Peyer's patch (tissue), 4 donors: ENCODE measurements around the gene BRAF. TPM values are rescaled to one million over a fixed set of nuclear protein-coding genes. Genes with fewer than 3 reads are reported as not detected.

Experiments
- DNase-seq, 3 donors: peaks; one replicate each; pipeline ENCODE4 v3.0.0-alpha.2; 2017 to 2019
- H3K27ac ChIP-seq, 4 donors: fragments of 200-600 bp; sonication (generic); one replicate each; pipeline ENCODE4 v1.5.1; 2016 to 2019
- H3K27me3 ChIP-seq, 2 donors: fragments of 200-600 bp; sonication (generic); one replicate each; pipeline ENCODE4 v1.5.1; 2019
- H3K36me3 ChIP-seq, 3 donors: fragments of 200-600 bp; sonication (generic); one replicate each; pipeline ENCODE4 v1.5.1; 2016 to 2019
- H3K4me1 ChIP-seq, 4 donors: fragments of 200-600 bp; sonication (generic); one replicate each; pipeline ENCODE4 v1.5.1; 2016 to 2019
- H3K4me3 ChIP-seq, 4 donors: fragments of 200-600 bp; sonication (generic); 1 replicate in 3 of 4; 2 replicates in 1 of 4; pipeline ENCODE4 v1.5.1; 2016 to 2019; ENCODE audit warnings: mild to moderate bottlenecking in 1 of 4
- H3K9me3 ChIP-seq, 4 donors: fragments of 200-600 bp; sonication (generic); one replicate each; pipeline ENCODE4 v1.5.1; 2016 to 2019; ENCODE audit warnings: mild to moderate bottlenecking in 1 of 4
- POLR2A ChIP-seq, 2 donors: fragments of 450-650 bp; IDR thresholded peaks; one replicate each; pipeline ENCODE4 v1.5.1; 2017; ENCODE audit warnings: antibody characterized with exemption in 2 of 2, mild to moderate bottlenecking in 2 of 2, moderate library complexity in 2 of 2
- total RNA-seq, 4 donors: library from RNA; depleted of rRNA; stranded (reverse); fragments of >200 nt; gene quantifications; one replicate each; pipeline ENCODE4 v1.1.0, GENCODE V29; 2016
- TF ChIP-seq, protein P1 (sequence below), 6 experiments: fragments of 450-650 bp in 4 of 6; fragments of 200-600 bp in 2 of 6; sonication (generic) in 1 of 6; IDR thresholded peaks; one replicate each; pipeline ENCODE4 v1.5.1; 2017 to 2019; ENCODE audit warnings: antibody characterized with exemption in 6 of 6, mild to moderate bottlenecking in 3 of 6, moderate library complexity in 1 of 6

BRAF gene
- total RNA-seq, 4 donors from 2014 or later: 26.3 to 97.4 (median 47.6) TPM

DNA sequence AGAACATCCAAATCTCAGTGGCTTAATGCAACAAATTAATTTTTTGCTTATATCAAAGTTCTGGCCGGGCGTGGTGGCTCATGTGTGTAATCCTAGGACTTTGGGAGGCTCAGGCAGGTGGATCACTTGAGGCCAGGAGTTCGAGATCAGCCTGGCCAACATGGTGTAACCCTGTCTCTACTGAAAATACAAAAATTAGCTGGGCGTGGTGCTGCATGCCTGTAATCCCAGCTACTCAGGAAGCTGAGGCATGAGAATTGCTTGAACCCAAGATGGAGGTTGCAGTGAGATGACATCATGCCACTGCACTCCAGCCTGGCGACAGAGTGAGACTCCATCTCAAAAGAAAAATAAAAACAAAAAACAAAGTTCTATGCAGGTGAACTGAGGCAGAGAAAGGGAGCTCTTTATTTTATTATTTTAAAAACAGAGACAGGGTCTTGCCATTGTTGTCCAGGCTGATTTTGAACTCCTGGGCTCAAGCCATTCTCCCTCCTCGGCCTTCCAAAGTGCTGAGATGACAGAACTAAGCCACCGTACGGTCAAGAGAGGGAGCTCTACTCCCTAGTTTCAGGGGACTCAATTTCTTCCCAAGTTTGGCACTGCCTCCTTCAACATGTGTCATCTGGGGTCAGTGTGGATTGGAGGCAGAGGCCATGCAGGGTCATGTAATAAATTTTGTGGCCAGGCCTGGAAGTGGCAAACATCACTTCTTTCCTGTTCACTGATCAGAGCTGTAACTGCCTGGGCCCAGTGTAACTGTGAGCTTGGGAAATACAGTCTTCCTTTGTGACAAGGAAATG, 249.6 kb downstream of the BRAF start:
- H3K27me3 ChIP-seq: no peaks in the 10 kb centered on the region
- H3K9me3 ChIP-seq: no peaks in the 10 kb centered on the region
- TF ChIP-seq, protein P1, sequence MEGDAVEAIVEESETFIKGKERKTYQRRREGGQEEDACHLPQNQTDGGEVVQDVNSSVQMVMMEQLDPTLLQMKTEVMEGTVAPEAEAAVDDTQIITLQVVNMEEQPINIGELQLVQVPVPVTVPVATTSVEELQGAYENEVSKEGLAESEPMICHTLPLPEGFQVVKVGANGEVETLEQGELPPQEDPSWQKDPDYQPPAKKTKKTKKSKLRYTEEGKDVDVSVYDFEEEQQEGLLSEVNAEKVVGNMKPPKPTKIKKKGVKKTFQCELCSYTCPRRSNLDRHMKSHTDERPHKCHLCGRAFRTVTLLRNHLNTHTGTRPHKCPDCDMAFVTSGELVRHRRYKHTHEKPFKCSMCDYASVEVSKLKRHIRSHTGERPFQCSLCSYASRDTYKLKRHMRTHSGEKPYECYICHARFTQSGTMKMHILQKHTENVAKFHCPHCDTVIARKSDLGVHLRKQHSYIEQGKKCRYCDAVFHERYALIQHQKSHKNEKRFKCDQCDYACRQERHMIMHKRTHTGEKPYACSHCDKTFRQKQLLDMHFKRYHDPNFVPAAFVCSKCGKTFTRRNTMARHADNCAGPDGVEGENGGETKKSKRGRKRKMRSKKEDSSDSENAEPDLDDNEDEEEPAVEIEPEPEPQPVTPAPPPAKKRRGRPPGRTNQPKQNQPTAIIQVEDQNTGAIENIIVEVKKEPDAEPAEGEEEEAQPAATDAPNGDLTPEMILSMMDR (IDR thresholded peaks at IDR 0.05): peak in 3 of 6 experiments; percentile 15 to 25 (median 18)
- TF ChIP-seq POLR2A (IDR thresholded peaks at IDR 0.05): no peak
- H3K4me3 ChIP-seq: no peak overlapping the region
- H3K4me1 ChIP-seq: peaks cover 0 to 25% (median 8%) of the 10 kb centered on the region in 4 donors
- peak in 1 of 3 donors; percentile 49 for DNase-seq
- H3K36me3 ChIP-seq: peaks cover 0 to 15% (median 0%) of the 10 kb centered on the region in 3 donors
- peak overlapping the region in 1 of 4 donors; percentile 90 for H3K27ac ChIP-seq

GRCh38 chr7:140674356-140674800, 250.4 kb downstream of the BRAF start:
- peaks cover 0 to 10% (median 0%) of the 10 kb centered on the region in 3 donors for H3K36me3 ChIP-seq
- H3K4me3 ChIP-seq: peak overlapping the region in 1 of 4 donors; percentile 97
- H3K27me3 ChIP-seq: no peaks in the 10 kb centered on the region
- H3K4me1 ChIP-seq: peaks cover 0 to 25% (median 8%) of the 10 kb centered on the region in 4 donors
- peak overlapping the region in 2 of 4 donors; percentile 90 to 91 for H3K27ac ChIP-seq
- TF ChIP-seq, protein P1 (IDR thresholded peaks at IDR 0.05): no peak
- TF ChIP-seq POLR2A (IDR thresholded peaks at IDR 0.05): no peak
- peak; percentile 43 to 61 (median 58) for DNase-seq
- H3K9me3 ChIP-seq: no peaks in the 10 kb centered on the region

DNA sequence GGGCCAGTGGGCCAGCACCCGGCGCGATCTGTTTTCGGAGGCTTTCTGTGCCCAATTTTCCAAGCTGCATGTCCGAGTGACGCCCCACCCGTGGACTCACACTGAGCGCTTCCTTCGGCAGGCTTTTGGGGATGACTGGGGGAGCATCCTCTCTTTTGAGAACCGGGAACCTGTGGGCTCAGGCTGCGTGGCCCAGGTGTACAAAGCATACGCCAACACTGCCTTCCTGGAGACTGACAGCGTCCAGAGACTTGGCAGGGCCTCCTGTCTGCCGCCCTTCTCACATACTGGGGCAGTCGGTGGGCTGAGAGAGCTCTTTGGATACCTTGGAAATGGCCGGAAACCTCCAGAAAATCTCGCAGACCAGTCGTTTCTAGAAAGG, 251.0 kb downstream of the BRAF start:
- DNase-seq: peak in 1 of 3 donors; percentile 30
- H3K36me3 ChIP-seq: peaks cover 0 to 4% (median 0%) of the 10 kb centered on the region in 3 donors
- peaks cover 0 to 25% (median 8%) of the 10 kb centered on the region in 4 donors for H3K4me1 ChIP-seq

GRCh38 chr7:140673063-140673773, 251.5 kb downstream of the BRAF start:
- Histone ChIP-seq H3K4me1 (peaks cover 0 to 25% (median 8%) of the 10 kb centered on the region in 4 donors), H3K4me3 (peak overlapping the region; percentile 68 to 97 (median 82)), H3K9me3 (no peaks in the 10 kb centered on the region), H3K27ac (peak overlapping the region; percentile 84 to 91 (median 89)), H3K27me3 (no peaks in the 10 kb centered on the region), H3K36me3 (no peaks in the 10 kb centered on the region)
- DNase-seq: peak; percentile 39 to 84 (median 74)
- TF ChIP-seq, protein P1 (IDR thresholded peaks at IDR 0.05): no peak
- TF ChIP-seq POLR2A (IDR thresholded peaks at IDR 0.05): peak; percentile 7 to 31

More for the DNA sequence above, 251.0 kb downstream of the BRAF start:
- Histone ChIP-seq H3K9me3 (no peaks in the 10 kb centered on the region), H3K27ac (peak overlapping the region; percentile 84 to 91 (median 89)), H3K4me3 (peak overlapping the region; percentile 68 to 97 (median 82)), H3K27me3 (no peaks in the 10 kb centered on the region)
- TF ChIP-seq, protein P1 (IDR thresholded peaks at IDR 0.05): no peak

DNA sequence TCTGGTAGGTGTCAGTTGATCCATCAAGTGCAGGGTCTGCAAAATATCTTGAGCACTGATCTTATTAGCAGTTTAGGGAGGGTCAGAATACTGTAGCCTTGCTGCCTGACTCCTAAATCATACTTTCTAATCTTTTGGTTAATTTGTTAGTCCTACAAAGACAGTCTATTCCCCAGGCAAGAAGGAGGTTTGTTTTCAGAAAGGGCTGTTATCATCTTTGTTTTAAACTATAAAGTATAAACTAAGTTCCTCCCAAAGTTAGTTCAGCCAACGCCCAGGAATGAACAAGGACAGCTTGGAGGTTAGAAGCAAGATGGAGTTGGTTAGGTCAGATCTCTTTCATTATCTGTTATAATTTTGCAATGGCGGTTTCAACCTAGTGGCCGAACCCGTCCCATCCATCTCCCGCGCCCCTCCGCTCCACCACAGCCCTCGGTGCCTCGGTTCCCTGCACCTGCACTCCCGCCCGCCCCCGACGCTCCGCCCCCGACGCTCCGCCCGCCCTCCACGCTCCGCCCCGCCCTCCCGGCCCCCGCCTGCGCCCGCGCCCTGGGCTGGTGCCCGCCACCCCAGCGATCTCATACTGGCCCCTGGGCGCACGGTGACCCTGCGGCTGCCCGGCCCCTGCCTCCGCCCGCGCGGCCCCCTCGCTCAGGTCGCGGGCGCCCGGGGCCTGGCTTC, 252.2 kb downstream of the BRAF start, which contains the start of gene ADCK2:
Gene ADCK2, plus strand, starts transcription at position 564 of the 681 bp plus-strand sequence. CDS start 386 bp downstream, outside the sequence.
- TF ChIP-seq, protein P1 (IDR thresholded peaks at IDR 0.05): no peak
- peak in 1 of 2 donors; percentile 42 for TF ChIP-seq POLR2A (IDR thresholded peaks at IDR 0.05)
- H3K9me3 ChIP-seq: no peaks in the 10 kb centered on the region
- H3K27me3 ChIP-seq: no peaks in the 10 kb centered on the region
- peak within 1 kb of the TSS; percentile 68 to 97 (median 82) for H3K4me3 ChIP-seq
- peaks cover 0 to 25% (median 8%) of the 10 kb centered on the region in 4 donors for H3K4me1 ChIP-seq
- peak in 2 of 3 donors; percentile 74 to 82 for DNase-seq
- H3K36me3 ChIP-seq: no peaks in the 10 kb centered on the region
- H3K27ac ChIP-seq: peak within 1 kb of the TSS; percentile 84 to 91 (median 89)
